HepG2 (cell line): ENCODE results near the gene MIA. TPM values are rescaled to one million over a fixed set of nuclear protein-coding genes. Genes with fewer than 3 reads are reported as not detected.

ENCODE experiments used
- ATF2 ChIP-seq: sonication (generic); formaldehyde crosslinking; IDR thresholded peaks from 2 replicates; pipeline ENCODE4 v1.4.0; 2020; ENCODE audit warnings: missing genetic modification reagents
- ATF5 ChIP-seq: sonication (generic); formaldehyde crosslinking; IDR thresholded peaks from 2 replicates; pipeline ENCODE4 v1.4.0; 2020; ENCODE audit warnings: mild to moderate bottlenecking, low read depth, missing genetic modification reagents
- NFIC ChIP-seq: IDR thresholded peaks from 2 replicates; pipeline ENCODE4 v1.6.1; 2012; ENCODE audit warnings: mild to moderate bottlenecking, low read length, inconsistent platforms
- PAX8 ChIP-seq: sonication (generic); formaldehyde crosslinking; IDR thresholded peaks from 2 replicates; pipeline ENCODE4 v1.8.0; 2022; ENCODE audit warnings: mild to moderate bottlenecking, missing genetic modification reagents, borderline replicate concordance
- PREB ChIP-seq: sonication (generic); formaldehyde crosslinking; IDR thresholded peaks from 2 replicates; pipeline ENCODE4 v1.4.0; 2020; ENCODE audit warnings: missing genetic modification reagents
- TCF12 ChIP-seq, 2 experiments: fragments of 450-650 bp in 1 of 2; sonication (generic) in 1 of 2; formaldehyde crosslinking in 1 of 2; IDR thresholded peaks; 2 replicates each; pipeline versions ENCODE4 v1.6.1 to v1.8.0; 2017 to 2022; ENCODE audit warnings: antibody characterized with exemption in 1 of 2, mild to moderate bottlenecking in 1 of 2, missing genetic modification reagents in 1 of 2, moderate library complexity in 1 of 2
- TFE3 ChIP-seq: IDR thresholded peaks from 2 replicates; pipeline ENCODE4 v1.6.1; 2016
- ZNF251 ChIP-seq: sonication (generic); formaldehyde crosslinking; IDR thresholded peaks from 2 replicates; pipeline ENCODE4 v1.9.0; 2021; ENCODE audit warnings: mild to moderate bottlenecking, missing genetic modification reagents
- ZNF33A ChIP-seq: sonication (generic); formaldehyde crosslinking; IDR thresholded peaks from 2 replicates; pipeline ENCODE4 v1.5.1; 2020; ENCODE audit warnings: missing genetic modification reagents, mild to moderate bottlenecking, moderate library complexity, borderline replicate concordance
- ZNF362 ChIP-seq: sonication (generic); formaldehyde crosslinking; IDR thresholded peaks from 2 replicates; pipeline ENCODE4 v1.4.0; 2020; ENCODE audit warnings: missing genetic modification reagents, mild to moderate bottlenecking, borderline replicate concordance
- ZNF556 ChIP-seq: sonication (generic); formaldehyde crosslinking; IDR thresholded peaks from 2 replicates; pipeline ENCODE4 v1.4.0; 2020; ENCODE audit warnings: mild to moderate bottlenecking, missing genetic modification reagents, borderline replicate concordance
- ZNF570 ChIP-seq: sonication (generic); formaldehyde crosslinking; IDR thresholded peaks from 2 replicates; pipeline ENCODE4 v1.4.0; 2020; ENCODE audit warnings: mild to moderate bottlenecking, missing genetic modification reagents, borderline replicate concordance
- ZNF784 ChIP-seq: sonication (generic); formaldehyde crosslinking; IDR thresholded peaks from 2 replicates; pipeline ENCODE4 v1.5.1; 2020; ENCODE audit warnings: missing genetic modification reagents, mild to moderate bottlenecking, borderline replicate concordance
- polyA plus RNA-seq, 8 experiments: library from polyadenylated mRNA; depleted of rRNA in 3 of 8; stranded (reverse) in 7 of 8; unstranded in 1 of 8; fragments of >200 nt; fragmentation: Illumina TruSeq in 4 of 8; extraction: Trizol in 4 of 8; gene quantifications; 2 replicates each; pipeline versions ENCODE4 v1.2.1 to v1.2.3, GENCODE V29; 2011 to 2016; ENCODE audit warnings: low read depth in 4 of 8, missing spikeins in 1 of 8, mixed read lengths in 1 of 8; ENCODE audit not compliant: insufficient read depth in 1 of 8
- total RNA-seq, 5 experiments: library from RNA; depleted of rRNA; stranded (reverse); fragments of >200 nt; fragmentation: Illumina TruSeq; extraction: Trizol; gene quantifications; 2 replicates each; pipeline ENCODE4 v1.2.3, GENCODE V29; 2016; ENCODE audit warnings: low read depth in 1 of 5

The MIA gene
- total and polyA plus RNA-seq, 2 of the 13 experiments (the other 11 are each of a cell fraction or from before 2014, with no cell fraction given) = 0.61 TPM; not detected in 1

GRCh38 chr19:40797963-40798682, 22.8 kb downstream of the MIA start (continued):
- no peak for TF ChIP-seq TCF12 (IDR thresholded peaks at IDR 0.05)
- TF ChIP-seq TCF12 (CRISPR knock-in tag; IDR thresholded peaks at IDR 0.05) = peak; percentile 44; the same call in 1 of the 2 replicates
- 0 out of 2 replicates have a peak, but pooled peaks have one; percentile 20 for TF ChIP-seq ZNF556 (CRISPR knock-in tag)
- peak; percentile 36; the same call in 1 of the 2 replicates for TF ChIP-seq ZNF362 (CRISPR knock-in tag)
- no peak for TF ChIP-seq PAX8 (CRISPR knock-in tag)
- TF ChIP-seq NFIC = no peak
- peak; percentile 60 for TF ChIP-seq TFE3 (CRISPR knock-in tag)
- no peak for TF ChIP-seq ZNF33A (CRISPR knock-in tag)
- TF ChIP-seq PREB (CRISPR knock-in tag) = no peak
- peak; percentile 50; the same call in 1 of the 2 replicates for TF ChIP-seq ATF2 (CRISPR knock-in tag)
- TF ChIP-seq ZNF784 (CRISPR knock-in tag) = no peak
- 0 out of 2 replicates have a peak, but pooled peaks have one; percentile 38 for TF ChIP-seq ZNF251 (CRISPR knock-in tag)
- 0 out of 2 replicates have a peak, but pooled peaks have one; percentile 60 for TF ChIP-seq ATF5 (CRISPR knock-in tag)
- no peak for TF ChIP-seq ZNF570 (CRISPR knock-in tag)
